Measurements from ENCODE around the gene GALNTL6.

GALNTL6 gene

DNA sequence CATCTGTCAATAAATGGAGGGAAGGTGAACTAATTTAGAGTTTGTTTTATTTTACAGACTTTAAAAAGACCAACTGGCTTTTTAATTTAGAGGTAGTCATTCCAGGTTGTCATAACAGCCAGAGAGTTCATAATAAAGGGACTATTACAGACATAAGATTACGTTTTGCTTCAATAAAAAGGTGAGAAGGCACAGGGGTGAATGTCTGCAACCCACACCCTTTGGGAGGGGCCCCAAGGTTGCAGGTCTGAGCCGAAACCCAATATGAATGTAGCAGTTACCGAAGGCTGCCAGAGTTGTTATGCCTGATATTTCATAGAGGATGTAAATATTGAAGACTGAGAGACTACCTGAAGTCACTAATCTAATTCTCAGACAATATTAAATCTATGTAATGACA, 1025.7 kb downstream of the GALNTL6 start:
- H3K27ac ChIP-seq, result no peak overlapping the region
- TF ChIP-seq, protein P1, sequence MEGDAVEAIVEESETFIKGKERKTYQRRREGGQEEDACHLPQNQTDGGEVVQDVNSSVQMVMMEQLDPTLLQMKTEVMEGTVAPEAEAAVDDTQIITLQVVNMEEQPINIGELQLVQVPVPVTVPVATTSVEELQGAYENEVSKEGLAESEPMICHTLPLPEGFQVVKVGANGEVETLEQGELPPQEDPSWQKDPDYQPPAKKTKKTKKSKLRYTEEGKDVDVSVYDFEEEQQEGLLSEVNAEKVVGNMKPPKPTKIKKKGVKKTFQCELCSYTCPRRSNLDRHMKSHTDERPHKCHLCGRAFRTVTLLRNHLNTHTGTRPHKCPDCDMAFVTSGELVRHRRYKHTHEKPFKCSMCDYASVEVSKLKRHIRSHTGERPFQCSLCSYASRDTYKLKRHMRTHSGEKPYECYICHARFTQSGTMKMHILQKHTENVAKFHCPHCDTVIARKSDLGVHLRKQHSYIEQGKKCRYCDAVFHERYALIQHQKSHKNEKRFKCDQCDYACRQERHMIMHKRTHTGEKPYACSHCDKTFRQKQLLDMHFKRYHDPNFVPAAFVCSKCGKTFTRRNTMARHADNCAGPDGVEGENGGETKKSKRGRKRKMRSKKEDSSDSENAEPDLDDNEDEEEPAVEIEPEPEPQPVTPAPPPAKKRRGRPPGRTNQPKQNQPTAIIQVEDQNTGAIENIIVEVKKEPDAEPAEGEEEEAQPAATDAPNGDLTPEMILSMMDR (conservative IDR thresholded peaks at IDR 0.05), result no peak

DNA sequence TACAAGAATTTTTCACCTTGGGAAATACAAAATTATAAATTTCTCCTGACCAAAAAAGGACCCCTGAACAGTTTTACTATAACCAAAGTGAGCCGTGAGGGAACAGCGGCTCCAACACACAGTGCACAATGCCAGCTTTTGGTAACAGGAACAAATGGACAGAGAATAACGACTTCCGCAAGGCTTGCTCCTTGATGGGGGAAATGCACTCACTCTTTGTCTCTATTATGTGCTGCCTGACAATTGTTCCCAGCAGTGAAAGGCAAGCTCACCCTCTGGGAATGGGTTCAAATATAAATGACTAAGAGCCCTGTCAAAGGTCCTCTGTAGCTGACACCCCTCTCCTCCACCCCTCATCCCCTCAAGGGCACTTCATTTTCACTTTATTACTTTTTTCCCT, 1029.6 kb downstream of the GALNTL6 start:
- no peak overlapping the region for H3K27ac ChIP-seq
- TF ChIP-seq, protein P1 (conservative IDR thresholded peaks at IDR 0.05), result no peak

DNA sequence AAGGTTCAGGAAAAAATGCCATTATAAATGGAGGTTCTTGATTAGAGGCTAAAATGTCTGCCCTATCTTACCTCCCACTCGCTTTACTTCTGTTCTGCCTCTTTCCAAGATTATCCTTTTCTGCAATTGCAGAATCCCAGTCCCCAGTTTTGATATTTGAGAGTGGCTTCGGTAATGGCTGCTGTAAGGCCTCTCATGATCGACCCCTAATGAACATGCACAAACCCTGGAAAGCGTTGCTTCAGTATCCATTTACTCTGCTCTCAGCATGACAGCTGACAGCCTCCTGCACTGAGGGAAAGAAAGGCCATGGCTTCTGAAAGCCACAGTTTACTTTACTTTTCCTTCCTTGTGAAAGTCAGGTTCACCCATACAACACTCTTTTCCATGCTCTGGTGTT, 1030.0 kb downstream of the GALNTL6 start:
- TF ChIP-seq, protein P1 (conservative IDR thresholded peaks at IDR 0.05), result no peak
- no peak overlapping the region for H3K27ac ChIP-seq

DNA sequence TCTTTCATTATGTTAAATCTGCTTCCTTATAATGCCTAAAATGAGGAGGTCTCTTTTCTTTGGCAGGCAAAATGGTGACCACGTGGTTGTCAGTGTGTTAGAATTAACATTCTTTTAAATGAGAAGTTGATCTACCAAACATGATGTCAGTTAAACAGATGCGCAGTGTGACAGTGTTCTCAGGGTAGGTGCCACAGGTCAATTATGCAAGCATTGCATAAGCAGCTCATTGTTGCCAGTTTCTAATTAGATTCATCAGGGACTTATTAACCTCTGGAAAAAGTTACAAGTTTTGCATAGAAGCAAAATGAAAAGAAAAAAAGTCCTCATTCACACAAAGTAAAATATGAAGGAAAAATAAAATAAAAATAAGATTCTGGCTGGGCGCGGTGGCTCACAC, 1031.4 kb downstream of the GALNTL6 start:
- no peak overlapping the region for H3K27ac ChIP-seq
- TF ChIP-seq, protein P1 (conservative IDR thresholded peaks at IDR 0.05), result no peak

DNA sequence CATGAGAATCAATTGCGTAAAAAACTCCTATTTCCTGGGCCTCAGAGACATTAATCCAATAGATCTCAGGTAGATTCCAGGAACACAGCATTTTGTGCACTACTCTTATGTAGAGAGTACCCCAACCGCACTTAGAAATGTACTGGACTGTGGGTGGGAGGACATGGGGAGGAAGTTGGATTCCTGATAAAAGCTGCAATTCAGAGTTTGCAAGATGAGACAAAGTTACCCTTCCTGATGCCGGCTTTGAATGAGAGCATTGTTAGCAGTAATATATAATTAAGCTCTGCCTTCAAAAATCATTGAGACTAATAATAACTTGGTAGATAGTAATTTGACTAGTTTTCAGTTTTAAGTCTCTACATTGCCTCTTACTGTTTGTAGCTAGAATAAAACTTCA, 1032.1 kb downstream of the GALNTL6 start:
- no peak overlapping the region for H3K27ac ChIP-seq
- TF ChIP-seq, protein P1 (conservative IDR thresholded peaks at IDR 0.05), result no peak

DNA sequence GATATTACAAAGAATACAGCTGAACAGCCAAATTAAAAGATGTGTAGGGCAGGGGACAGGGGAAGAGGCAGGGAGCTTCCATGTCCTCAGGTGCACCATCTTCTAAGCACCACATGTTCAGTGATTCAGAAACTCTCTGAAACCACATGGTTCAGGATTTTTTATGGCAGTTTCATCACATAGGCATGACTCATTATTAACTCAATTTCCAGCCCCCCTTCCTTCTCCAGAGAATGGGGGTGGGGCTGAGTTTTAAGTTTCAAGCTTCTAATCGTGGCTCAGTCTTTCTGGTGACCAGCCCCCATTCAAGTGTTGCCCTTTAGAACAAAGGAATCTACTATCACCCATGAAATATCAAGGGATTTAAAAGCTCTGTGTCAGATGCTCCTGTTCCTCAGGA, 1037.6 kb downstream of the GALNTL6 start:
- no peak overlapping the region for H3K27ac ChIP-seq

DNA sequence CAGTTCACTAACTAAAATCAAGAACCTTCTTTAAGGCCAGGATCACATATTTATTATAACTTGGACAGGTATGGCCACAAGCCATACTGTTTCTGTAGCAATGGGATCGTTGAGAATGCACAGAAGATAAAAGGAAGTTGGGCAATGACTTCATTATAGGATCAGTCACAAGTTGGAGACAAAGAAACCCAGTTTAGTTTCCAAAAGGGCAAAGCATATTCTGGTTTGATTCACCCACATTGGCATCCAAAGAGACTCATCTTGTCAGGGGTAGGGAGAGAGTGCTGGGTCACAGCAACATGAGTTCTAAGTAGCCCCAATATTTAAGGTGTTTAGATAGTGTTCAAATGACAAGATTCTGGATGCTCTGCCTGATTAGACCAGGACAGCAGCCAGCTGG, 1038.3 kb downstream of the GALNTL6 start:
- no peak overlapping the region for H3K27ac ChIP-seq
- TF ChIP-seq, protein P1 (conservative IDR thresholded peaks at IDR 0.05), result no peak

More for the DNA sequence above, 1037.6 kb downstream of the GALNTL6 start:
- TF ChIP-seq, protein P1 (conservative IDR thresholded peaks at IDR 0.05), result no peak

DNA sequence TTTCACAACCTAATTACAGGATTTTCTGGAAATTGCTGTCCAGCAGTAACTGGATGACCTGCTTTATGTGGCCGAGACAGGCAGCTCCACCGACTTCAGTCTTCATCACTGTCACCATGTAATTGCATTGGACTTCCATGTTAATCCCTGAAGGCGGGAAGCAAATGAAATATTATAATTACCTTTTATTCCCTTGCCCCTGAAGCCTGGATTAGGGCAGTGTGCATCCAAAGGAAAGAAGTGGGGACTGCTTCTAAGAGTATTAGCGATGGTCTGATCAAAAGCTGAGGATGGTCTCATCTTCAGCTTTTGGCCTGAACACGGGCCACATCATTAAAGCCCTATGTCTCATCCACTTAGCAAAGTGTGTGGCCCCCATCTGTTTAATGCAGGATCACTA, 1043.8 kb downstream of the GALNTL6 start:
- TF ChIP-seq, protein P1 (conservative IDR thresholded peaks at IDR 0.05), result no peak
- no peak overlapping the region for H3K27ac ChIP-seq

Data from VCaP (cell line).